ENCODE measurements around the gene MRAP.
"Not testable (repeated sequence)": the region's sequence is repeated elsewhere in the genome, so short reads cannot be mapped to it uniquely, and the experiment has no call there.

MRAP gene

DNA sequence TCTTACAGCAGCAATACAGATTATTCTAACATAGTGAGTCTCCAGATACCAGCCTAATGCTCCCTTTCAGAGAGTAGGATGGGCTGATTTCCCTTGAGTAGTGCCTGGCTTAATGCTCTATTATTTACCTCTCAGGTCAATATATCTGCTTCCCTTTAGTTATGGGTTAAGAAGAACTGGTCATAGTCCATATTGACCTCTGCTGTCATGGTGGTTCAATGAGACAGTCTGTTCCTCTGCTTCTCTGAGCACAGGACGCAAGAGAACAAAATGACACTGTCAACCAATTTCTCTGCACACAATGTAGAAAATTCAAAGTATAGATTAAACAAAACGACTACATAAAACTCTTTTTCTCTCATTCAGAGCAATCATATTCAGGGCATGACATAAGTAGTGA, 2.9 kb downstream of the MRAP start:
- DNase-seq: no peak

DNA sequence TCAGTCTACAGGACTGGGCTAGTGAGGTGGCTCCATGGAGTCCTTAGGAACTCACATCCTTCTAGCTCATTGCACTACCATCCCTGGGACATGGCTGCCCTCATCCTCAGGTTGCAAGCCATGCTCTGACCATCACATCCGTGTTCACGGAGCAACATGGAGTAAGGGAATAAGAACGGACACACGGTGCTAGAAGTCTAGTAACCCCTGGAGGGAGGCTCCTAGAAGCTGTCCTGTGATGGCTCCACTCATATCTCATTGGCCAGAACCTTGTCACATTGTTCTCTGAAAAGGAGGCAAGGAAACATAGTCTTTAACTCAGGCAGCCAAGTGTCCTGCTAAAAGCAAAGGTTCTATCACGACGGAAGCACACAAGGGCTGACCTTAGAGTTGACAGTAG, 3.9 kb downstream of the MRAP start:
- DNase-seq: no peak

DNA sequence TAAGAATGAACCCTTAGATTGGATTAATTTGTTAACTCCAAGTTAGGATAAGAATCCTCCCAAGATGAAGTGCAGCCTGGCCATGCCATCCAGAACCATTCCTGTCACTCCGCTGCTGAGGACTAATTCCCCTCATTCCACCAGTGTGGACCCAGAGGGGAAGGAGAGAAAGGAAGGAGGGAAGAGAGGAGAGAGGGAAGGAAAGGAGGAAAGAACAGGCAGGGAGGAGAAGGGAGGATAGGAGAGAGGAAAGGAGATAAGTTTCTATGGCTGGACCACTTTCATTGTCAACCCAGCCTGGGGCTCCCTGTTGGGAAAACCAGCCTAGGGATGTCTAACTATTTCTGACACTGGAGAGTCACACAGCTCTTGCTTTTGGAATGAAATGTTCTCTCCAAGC, 4.7 kb downstream of the MRAP start:
- DNase-seq: no peak

DNA sequence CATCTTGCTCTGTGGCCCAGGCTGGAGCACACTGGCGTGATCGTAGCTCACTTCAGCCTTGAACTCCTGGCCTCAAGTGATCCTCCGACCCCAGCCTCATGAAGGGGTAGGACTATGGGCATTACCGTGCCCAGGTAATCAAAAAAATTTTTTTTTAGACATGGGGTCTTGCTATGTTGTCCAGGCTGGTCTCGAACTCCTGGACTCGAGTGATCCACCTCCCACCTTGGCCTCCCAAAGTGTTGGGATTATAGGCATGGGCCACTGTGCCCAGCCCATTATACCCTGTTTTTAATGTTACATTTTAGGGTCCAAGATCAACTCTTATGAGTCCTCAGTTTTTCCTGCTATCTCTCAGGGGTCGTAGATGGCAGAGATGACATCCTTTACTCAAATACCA, 6.3 kb downstream of the MRAP start:
- no peak for DNase-seq

DNA sequence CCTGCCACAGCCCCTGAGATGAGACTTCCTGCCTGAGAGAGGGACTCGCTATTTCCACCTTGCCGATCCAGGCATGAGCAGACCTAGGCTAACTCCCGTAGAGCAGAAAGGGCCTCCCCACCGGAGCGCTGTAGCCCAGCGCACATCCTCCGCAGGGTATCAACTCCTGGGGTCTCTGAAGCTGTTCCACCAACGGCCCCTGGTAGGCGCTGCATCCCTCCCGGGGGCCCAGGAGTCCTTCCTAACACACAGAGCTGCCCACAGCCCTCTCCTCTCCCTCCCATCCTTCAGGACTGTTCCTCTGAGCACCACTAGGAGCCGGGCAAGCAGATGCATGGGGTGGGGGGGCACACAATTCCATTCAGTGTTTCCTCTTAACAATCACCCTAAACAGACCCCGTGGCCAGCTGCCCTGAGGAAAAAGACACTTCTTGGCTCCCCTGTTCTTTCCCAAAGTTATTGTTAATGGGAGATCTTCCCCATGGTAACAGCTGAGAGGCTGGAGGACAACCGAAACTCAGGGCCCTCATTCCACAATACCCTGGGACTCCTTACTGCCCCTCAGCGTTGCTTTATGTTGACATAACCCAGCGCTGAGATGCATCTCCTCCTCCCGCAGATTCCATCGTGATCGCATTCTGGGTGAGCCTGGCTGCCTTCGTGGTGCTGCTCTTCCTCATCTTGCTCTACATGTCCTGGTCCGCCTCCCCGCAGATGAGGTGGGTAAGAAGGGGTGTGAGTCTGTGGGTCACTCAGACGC, 7.5 kb downstream of the MRAP start:
- DNase-seq: no peak

DNA sequence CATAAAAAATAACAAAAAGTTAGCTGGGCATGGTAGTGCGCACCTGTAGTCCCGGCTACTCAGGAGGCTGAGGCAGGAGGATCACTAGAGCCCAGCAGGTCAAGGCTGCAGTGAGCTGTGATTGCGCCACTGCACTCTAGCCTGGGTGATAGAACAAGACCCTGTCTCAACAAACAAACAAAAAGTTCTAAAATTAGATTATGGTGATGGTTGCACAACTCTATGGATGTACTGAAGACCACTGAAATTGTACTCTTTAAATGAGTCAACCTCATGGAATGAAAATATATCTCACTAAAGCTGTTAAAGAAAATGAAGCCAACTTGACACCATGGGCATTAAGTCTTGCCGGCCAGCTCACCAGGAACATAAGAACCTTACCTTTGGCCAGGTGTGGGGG, 9.1 kb downstream of the MRAP start:
- no peak for DNase-seq

DNA sequence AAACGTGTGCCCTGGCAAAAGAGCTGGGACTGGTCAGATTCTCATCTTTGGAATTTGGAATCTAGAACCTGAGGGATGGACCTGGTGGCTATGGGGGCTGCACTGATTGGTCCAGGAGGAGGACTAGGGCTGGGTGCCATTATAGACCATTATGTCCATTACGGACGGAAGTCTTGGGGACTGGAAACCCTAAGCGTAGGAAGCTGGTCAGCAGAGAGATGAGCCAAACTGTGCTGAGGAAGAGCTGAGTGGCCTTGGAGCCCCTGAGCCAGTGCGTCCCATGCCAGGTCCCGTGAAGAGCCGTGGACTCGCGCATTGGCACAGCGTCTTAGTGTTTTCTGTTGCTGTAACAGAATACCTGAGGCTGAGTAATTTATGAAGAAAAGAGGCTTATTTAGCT, 10.0 kb downstream of the MRAP start:
- no peak for DNase-seq

DNA sequence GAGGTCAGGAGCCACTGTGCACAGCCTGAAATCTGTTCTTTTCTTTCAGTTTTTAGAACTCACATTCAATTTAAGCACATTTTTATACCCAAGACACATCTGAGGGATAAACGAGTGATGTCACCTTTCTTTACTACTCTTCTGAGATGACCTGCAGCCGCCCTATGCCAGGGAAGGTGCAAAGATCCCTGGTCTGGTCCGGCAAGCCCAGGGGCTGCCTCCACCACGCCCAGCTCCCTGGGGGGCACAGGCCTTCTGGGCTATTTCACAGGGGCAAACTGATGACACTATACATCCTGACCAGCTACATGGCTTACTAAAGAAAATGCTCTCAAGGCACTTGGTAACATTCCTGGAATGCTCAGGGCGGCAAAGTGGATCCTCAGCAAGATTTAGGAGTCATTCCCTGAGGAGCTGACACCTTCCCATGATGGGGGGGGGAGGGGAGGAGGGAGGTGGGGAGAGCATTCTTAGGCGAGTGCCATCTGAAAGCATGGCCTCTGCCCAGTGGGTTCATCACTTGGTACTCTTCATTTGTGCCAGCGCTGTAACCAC, 11.3 kb downstream of the MRAP start:
- no peak for DNase-seq

DNA sequence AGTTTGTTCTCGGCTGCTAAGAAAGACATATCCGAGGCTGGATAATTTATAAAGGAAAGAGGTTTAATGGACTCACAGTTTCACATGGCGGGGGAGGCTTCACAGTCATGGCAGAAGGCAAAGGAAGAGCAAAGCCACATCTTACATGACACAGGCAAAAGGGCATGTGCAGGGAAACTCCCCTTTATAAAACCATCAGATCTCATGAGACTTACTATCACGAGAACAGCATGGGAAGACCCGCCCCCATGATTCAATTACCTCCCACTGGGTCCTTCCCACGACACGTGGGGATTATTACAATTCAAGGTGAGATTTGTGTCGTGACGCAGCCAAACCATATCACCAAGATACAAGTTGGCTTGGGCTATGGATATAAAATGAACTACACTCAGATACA, 12.3 kb downstream of the MRAP start:
- DNase-seq: not testable (repeated sequence)

DNA sequence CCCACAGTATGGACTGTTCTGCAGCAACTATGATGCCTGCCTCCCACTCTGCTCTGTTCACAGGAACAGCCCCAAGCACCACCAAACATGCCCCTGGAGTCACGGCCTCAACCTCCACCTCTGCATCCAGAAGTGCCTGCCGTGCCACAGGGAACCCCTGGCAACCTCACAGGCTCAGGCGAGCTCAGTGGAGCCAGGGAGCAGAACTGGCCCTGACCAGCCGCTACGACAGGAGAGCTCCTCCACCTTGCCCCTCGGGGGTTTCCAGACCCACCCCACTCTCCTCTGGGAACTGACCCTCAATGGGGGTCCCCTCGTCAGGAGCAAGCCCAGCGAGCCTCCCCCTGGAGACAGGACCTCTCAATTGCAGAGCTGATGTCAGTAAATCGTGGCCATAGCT, 13.0 kb downstream of the MRAP start:
- DNase-seq: no peak

DNA sequence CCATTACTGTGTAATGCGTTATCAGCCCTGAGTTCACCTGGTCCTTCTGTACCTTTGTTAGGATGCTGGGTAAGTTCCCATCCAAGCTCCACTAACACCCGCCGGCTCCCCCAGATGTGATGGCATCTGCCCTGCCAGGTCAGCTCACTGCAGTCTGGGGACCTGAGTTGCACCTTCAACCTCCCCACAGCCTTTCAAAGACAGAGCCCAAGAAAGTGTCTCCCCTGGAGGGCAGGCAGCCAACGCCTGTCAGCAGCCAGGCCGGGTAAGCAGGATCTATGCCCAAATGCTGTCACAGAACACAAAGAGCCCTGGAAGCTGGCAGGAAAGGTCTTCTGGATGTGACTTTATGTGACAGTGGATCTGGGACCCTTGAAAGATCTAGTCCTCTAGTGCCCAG, 13.7 kb downstream of the MRAP start:
- DNase-seq: no peak

DNA sequence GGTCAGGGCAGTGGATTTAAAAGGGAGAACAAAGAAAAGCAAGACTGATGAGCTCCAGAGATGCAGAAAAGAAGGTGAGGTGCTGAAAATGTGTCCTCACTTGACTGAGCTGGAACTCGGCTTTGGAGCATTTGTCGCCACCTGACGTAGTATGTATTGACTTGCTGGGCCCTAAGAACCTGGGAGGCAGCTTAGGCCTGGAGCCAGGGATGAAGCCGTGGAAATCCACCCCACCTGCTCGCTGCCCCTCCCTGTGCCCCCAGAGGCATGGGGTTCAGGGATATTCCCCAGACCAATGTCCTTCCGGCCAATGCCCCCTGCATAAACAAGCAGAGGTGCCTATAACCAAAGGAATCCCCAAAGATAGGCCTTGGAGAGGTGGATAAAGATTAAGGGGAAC, 14.3 kb downstream of the MRAP start:
- no peak for DNase-seq

DNA sequence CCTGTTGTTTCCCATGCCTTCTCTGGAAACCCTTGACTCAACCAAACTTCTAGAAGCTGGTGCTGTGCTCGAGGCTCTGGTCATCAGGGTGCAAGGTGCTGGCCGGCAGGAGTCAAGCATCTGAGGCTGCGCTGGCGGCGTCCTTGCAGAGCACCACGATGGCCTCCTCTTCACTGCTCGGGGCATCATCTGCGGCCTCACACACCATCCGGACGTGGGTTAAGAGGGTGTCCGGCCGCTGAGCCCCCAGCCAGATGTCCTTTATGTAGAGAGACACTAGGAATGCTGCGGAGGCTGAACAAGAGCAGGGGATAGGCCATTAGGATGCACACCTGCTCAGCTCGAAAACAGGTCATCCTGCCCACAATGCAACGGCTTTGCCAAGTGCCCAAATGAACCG, 16.2 kb downstream of the MRAP start:
- no peak for DNase-seq

DNA sequence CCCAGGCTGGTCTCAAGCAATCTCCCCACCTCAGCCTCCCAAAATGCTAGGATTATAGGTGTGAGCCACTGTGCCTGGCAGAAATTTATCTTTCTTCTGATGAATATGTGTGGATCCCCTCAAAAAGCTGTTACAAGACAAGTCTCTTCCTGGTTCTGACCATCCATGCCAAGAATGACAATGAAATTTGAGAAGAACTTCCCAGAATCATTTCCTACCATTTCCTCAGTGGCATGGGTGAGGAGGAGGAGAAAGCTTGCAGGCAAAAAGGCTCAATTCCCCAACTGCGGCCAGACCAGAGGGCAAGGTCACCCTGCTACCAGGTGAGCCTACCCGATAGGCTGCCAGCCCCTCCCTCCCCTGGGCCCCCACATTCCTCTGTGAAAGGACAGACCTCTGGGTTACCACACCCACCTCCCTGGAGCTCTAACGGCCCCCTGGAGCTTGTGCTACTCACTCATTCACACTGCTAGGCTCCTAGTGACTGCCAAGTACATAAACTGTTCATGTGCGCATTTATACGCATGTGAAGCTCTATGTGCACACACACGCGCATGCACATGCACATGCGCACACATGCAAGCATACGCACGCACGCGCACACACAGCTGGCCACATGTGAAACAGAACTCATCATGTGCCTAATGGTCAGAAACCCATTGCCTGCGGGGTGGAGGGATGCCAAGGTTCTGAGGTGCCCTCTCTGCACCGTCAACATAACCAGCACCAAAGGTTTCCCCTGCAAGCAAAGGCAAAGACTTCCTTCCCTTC, 17.0 kb downstream of the MRAP start:
- no peak for DNase-seq

DNA sequence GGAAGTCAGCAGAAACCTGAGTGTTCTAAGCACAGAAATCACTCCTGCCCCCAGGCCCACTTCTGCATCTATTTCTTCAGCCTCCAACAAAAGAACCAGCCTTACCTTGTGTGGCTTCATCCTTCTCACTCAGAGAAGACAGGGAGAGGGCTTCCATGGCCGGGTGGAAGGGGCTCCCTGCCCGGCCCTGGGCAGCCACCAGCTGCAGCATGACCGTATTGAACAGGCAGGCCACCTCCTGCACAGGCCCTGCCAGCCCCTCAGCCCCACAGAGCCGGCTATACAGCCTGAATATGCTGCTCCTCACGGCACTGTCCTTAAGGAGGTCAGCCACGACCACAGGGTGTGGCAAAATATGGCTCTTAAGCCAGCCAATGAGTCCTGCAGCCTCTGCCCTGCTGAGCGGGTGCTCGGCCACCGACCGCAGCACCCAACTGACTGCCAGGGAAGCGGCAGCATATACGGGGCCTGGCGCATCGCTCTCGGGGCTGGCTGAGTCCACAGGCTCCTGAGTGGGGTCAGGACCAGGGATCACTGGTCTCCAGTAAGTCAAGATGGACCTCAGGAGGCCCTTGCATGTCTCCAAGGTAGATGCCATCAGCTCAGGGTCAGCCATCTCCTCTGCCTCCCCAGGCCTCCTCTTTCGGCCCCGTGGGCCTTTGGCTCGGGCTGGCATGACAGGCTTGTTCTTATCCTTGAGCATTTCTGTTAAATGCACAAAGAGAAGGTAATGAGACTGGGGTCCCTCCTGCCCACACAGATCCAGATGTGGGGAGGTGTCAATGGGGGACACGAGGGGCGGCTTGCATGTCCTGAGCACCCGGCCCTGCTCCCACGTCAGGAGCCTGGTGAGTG, 17.9 kb downstream of the MRAP start:
- DNase-seq: no peak

DNA sequence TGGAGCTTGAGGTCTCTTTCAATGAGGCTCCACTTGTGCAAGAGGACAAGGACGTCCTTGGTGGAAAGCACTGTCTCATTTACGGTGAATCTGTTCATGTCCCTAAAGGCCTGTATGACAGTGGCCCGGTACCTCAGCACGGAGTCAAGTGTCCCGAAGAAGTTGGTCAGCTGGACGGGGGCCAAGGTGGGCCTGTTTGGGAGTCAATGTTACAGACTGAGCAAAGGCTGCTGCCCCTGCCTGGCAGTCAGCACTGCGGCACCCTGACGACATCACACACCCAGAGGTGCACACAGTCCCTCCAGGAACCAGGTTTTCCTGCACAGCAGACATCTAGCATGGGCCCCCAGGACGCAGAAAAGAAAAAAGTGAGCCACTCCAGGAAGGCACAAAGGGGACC, 19.1 kb downstream of the MRAP start:
- DNase-seq: no peak

DNA sequence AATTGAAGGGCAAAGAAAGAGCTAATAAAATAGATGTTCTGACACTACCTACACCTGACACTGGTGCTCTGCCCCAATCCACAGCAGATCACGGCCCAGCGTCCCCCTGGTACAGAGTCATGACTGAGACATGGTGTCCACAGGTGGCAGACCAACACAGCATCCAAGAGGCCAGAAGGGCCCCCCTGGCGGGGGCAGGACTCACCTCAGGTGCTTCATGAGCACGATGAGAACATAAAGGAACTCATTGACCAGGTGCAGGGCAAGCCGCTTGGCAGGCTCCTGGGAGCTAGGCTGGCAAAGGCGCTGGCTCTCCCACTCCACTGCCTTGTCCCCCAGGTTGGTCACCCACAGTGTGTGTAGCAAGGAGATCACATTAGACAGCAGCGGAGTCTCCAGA, 20.4 kb downstream of the MRAP start:
- DNase-seq: no peak

DNA sequence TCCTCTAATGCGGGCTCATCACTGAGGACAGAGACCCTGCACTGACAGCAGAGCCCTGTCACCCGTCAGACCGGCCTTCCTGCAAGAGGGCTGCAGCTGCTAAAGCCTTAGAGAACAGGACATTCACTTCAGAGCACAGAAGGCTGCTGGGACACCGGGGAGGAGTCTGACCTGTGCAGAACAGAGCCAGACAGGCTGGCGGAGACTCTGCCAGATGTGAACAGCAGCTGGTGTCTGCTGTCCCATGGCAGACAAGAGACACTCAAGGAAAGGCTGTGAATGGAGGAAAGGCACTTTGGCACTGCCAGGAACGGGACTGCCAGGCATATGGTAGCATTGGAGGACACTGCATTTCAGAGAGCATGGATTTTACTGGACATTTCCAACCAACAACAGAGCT, 21.4 kb downstream of the MRAP start:
- no peak for DNase-seq

DNA sequence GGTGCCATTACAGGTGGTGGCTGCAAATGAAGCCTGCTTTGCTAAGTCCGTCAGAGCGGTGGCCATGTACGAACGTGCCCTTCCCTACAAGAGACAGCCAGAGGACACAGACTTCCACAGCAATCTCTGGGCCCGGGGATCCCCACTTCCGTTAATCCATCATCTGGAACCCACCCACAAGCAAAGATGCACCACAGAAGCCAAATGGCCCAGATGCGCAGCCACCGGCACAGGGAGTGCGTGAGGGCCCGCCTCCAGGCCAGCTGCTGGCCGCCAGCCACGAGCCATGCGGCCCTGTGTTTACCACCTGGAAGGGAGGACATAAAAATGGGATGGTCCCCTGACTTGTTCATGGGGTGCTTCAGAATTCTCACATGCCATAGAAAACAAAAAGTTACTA, 22.1 kb downstream of the MRAP start:
- DNase-seq: no peak

DNA sequence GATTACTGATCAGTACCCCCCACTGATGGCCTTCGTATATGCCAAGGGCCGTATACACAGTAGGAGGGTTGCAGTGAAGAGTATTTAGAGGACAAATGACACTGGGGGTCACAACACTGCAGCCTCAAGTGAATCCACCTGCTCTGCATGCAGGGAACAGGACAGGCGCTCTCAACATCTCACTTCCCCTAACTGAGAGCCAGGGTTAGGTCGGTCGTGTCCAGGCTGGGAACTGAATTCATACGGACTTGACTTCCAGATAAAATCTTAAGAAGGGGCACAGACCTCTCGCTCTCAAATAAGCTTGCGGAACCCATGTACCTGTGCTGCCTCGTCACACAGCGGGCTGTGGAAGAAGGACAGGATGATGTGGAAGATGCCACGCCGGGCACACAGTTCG, 22.8 kb downstream of the MRAP start:
- no peak for DNase-seq

DNA sequence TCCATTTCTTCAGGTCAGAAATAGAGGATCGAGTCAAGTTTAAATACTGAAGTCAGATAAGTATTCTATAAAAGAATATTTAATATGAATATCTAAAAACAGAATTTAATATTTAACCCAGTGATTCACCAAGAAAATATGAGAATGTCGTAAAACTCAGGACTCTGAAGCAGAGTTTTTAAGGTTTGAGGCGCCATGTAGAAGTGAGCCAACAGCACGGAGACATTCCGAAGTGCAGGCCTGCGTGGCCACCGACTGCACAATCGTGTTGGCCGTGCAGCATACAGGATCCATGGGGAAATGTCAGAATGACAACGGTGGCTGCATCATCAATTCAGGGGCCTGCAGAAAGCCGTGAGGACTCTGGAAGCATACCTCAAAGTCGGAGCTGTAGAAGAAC, 23.4 kb downstream of the MRAP start:
- no peak for DNase-seq

DNA sequence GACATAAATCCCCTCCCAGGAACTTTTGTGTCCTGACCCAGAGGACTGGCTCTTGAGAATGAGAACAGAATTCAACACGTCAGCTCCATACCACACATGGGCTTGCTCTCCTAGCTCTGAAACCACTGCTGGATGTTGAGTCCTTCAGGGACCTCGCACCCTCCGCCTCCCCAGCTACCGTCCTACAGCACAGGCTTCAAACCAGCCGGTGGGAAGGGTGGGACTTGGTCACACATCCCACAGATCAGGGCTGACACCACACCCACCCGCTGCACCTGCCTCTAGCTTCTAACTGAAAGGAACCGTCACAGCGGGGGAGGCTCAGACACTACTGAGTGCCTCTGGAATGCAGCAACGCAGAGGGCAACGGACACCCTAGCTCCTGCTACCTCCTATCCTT, 24.0 kb downstream of the MRAP start:
- no peak for DNase-seq

DNA sequence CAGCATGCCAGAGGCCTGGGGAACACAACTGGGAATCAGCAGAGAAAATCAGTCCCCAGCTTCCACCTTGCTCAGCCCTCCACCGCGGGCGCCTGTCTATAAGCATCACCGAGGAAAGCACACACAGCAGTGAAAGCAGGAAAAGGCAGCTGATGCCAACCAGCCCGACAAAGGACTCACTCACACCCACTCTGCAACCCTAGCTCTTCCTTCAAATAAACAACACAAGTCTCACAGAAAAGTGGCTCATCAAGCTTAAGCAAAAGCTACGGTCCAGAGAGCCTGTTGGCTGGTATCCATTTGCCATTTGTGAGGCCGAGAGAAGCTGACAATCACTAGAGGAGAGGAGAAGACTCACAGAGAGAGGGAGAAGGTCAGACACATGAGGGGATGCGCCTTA, 27.1 kb downstream of the MRAP start:
- no peak for DNase-seq

DNA sequence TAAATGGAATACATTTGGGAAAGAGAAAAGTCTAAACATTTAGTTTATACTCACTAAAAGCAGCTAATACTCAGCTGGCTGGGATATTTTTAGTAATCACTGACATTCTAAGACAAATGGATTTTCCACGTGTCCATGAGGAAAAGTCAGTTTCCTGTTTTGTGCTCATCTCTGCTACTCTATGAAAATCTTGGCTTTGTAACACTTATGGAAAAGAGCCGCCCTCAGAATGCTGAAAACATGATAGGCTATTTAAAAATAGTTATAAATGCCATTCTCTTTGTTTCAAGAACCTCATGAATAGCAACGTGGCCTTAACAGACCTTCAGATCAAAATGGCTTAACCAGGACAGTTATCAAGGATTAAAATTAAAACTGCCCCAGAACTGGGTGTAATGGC, 29.9 kb downstream of the MRAP start:
- no peak for DNase-seq

Data from stimulated activated naive CD4-positive, alpha-beta T cell treated with Interleukin-2 at 50 U/mL for 16 hours (primary cell).